ENCODE data around the gene ST8SIA6. TPM values are rescaled to one million over a fixed set of nuclear protein-coding genes. Genes with fewer than 3 reads are reported as not detected.
A peak's percentile ranks its signal among the peaks of the same experiment; 100 is the strongest.
"Not testable (repeated sequence)": the region's sequence is repeated elsewhere in the genome, so short reads cannot be mapped to it uniquely, and the experiment has no call there.

ST8SIA6 gene
- 1 to 10 TPM; 1.5 to 8.9 TPM for total RNA-seq

GRCh38 chr10:17454161-17455014 is at the start of gene ST8SIA6:
TSS of gene ST8SIA6 (minus strand) at chr10:17454595. CDS start at chr10:17454255, 340 bp downstream.
- Histone ChIP-seq H3K4me3 (peak within 1 kb of the TSS; percentile 74), H3K36me3 (no peaks in the 10 kb centered on the region), H3K4me1 (ENCODE audit: control insufficient read depth in 1 of 2, low read depth in 2 of 2) (peaks cover 13 to 17% of the 10 kb centered on the region in 2 donors), H3K27ac (no peak within 1 kb of the TSS), H3K27me3 (replicated peaks; ENCODE audit: insufficient read depth) (no peaks in the 10 kb centered on the region), H3K9me3 (peaks cover 3% of the 10 kb centered on the region)
- DNase-seq (ENCODE audit: low spot score) (no peak), ATAC-seq (ENCODE audit: insufficient number of reproducible peaks, low FRiP score, low read depth) (no peak)
- no peak for TF ChIP-seq CTCF (IDR thresholded peaks at IDR 0.05)

- DNase-seq (ENCODE audit: low spot score) (no peak), ATAC-seq (ENCODE audit: insufficient number of reproducible peaks, low FRiP score, low read depth) (no peak)
- TF ChIP-seq CTCF (IDR thresholded peaks at IDR 0.05), result no peak
- Histone ChIP-seq H3K4me3 (no peak overlapping the region), H3K27ac (no peak overlapping the region), H3K4me1 (ENCODE audit: control insufficient read depth in 1 of 2, low read depth in 2 of 2) (no peaks in the 10 kb centered on the region), H3K36me3 (no peaks in the 10 kb centered on the region), H3K9me3 (no peaks in the 10 kb centered on the region), H3K27me3 (replicated peaks; ENCODE audit: insufficient read depth) (no peaks in the 10 kb centered on the region)
Observed at GRCh38 chr10:17503795-17504194, 49.4 kb upstream of the ST8SIA6 start.

GRCh38 chr10:17502814-17503213 is 48.4 kb upstream of the ST8SIA6 start:
- no peaks in the 10 kb centered on the region for H3K4me1 ChIP-seq (ENCODE audit: control insufficient read depth in 1 of 2, low read depth in 2 of 2)
- no peak for TF ChIP-seq CTCF (IDR thresholded peaks at IDR 0.05)
- no peaks in the 10 kb centered on the region for H3K9me3 ChIP-seq
- H3K4me3 ChIP-seq, result no peak overlapping the region
- H3K36me3 ChIP-seq, result no peaks in the 10 kb centered on the region
- H3K27ac ChIP-seq, result no peak overlapping the region
- H3K27me3 ChIP-seq (replicated peaks; ENCODE audit: insufficient read depth), result no peaks in the 10 kb centered on the region
- no peak for DNase-seq (ENCODE audit: low spot score)
- ATAC-seq (ENCODE audit: insufficient number of reproducible peaks, low FRiP score, low read depth), result no peak

- H3K27ac ChIP-seq; H3K4me1 ChIP-seq (ENCODE audit: control insufficient read depth in 1 of 2, low read depth in 2 of 2); H3K4me3 ChIP-seq; H3K9me3 ChIP-seq; ATAC-seq (ENCODE audit: insufficient number of reproducible peaks, low FRiP score, low read depth); H3K36me3 ChIP-seq; DNase-seq (ENCODE audit: low spot score); H3K27me3 ChIP-seq (replicated peaks; ENCODE audit: insufficient read depth): not testable (repeated sequence)
Observed at GRCh38 chr10:17499014-17499413, 44.6 kb upstream of the ST8SIA6 start.

GRCh38 chr10:17497446-17498030 is 43.1 kb upstream of the ST8SIA6 start:
- Histone ChIP-seq H3K4me1 (ENCODE audit: control insufficient read depth in 1 of 2, low read depth in 2 of 2) (no peaks in the 10 kb centered on the region), H3K27ac (no peak overlapping the region), H3K36me3 (no peaks in the 10 kb centered on the region), H3K27me3 (replicated peaks; ENCODE audit: insufficient read depth) (no peaks in the 10 kb centered on the region), H3K4me3 (no peak overlapping the region), H3K9me3 (no peaks in the 10 kb centered on the region)
- no peak for ATAC-seq (ENCODE audit: insufficient number of reproducible peaks, low FRiP score, low read depth)
- no peak for DNase-seq (ENCODE audit: low spot score)
- no peak for TF ChIP-seq CTCF (IDR thresholded peaks at IDR 0.05)

Measured in thoracic aorta (tissue), 2 donors.